Activated T-helper 1 cell treated with anti-CD3 and anti-CD28 coated beads, Interleukin-2, amount 50 U/mL, for 16 hours (primary cell): Measurements from ENCODE around the gene LRRC8E.

ENCODE experiments used
- DNase-seq, 2 donors: peaks; one replicate each; pipeline ENCODE4 v3.0.0-alpha.2; 2020; ENCODE audit warnings: low read depth in 1 of 2, low spot score in 1 of 2

LRRC8E gene

DNA sequence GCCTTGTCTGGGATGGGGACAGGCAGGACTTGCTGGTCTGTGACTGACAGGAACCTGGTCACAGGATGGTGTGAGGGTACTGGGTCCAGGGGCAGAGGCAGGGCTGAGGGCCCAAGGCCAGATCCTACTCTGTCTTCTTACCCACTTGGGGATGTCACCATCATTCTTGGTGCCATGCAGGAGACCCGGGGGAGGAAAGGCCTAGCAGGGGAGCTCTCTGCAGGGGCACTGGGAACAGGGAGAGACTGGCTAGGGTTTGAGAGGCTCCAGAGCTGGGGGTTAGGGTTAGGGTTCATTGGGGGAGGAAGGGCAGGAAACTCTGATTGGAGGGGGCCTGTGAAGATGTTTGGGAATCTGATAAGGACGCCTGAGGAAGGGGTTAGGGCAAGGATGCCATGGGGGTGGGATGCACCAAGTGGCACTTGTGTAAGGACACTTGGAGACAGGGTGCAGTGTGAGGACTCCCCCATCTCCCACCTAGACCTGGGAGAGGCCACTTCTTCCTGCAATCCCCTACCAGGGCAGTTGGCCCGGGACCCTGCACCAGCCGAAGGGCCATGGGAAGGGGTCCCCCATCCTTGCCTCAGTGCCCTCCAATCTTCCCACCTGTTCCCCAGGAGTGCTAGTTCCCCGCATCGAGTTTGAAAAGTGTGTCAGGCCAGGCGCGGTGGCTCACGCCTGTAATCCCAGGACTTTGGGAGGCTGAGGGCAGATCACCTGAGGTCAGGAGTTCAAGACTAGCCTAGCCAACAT lies 21.0 kb upstream of the LRRC8E start:
- DNase-seq: no peak

- DNase-seq: no peak
These were observed 20.0 kb upstream of the LRRC8E start for GRCh38 chr19:7868326-7868670.

DNA sequence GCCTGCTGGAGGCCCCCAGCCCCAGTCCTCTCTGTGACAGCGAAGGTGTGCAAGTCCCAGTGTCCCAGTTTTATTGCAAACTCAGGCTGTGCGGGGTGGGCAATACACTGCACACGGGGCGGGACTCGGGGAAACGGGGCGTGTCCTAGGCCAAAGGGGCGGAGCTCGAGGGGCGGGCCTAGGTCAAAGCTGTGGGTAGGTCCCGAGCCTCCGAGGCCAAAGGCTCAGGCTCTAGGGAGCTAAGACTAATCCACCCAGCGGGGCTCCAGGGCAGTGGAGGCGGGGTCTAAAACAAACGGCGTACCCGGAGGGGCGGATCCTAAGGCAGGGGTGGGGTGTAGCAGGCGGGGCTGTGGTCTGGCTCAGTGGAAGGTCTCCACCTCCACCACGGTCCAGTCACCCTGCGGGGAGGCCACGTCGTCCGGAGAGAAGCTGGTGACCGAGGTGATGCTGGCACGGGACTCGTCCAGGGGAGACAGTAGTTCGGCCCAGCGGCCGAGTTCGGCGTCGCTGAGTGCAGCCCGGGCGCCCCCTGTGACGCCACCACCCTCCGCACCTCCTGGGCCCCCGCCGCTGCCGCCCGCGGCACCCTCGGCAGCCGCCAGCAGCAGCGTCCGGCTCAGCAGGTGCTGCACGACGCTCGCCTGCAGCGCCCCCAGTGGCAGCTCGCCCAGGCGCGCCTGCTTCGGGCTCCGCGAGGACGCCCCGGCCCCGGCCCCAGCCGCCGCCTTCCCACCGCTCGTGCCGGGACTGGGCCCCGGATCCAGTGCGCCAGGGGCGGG lies 19.4 kb upstream of the LRRC8E start:
- peak; percentile 64 to 71 for DNase-seq

- peak; percentile 65 to 73 for DNase-seq
These were observed 18.8 kb upstream of the LRRC8E start for GRCh38 chr19:7869453-7869909.

DNA sequence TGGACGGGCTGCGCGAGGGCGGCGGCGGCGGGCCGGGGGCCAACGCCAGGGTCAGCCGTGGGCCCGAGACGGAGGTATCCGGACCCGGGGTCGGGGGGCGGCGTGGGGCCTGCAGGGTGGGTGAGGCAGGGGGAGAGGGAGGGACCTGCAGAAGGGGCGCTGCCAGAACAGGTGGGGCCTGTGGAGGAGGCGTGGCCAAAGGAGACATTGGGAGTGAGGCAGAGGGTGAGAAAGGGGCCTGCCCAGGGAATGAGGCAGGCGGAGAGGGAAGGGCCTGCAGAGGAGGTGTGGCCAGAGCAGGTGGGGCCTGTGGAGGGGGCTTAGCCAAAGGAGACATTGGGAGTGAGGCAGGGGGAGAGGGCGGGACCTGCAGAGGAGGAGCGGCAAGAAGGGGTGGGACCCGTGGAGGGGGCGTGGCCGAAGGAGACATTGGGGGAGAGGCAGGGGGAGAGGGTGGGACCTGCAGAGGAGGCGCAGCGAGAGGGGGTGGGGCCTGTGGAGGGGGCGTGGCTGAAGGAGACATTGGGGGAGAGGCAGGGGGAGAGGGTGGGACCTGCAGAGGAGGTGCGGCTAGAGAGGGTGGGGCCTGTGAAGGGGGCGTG lies 18.3 kb upstream of the LRRC8E start:
- no peak for DNase-seq

GRCh38 chr19:7870571-7871436 lies 17.5 kb upstream of the LRRC8E start:
- DNase-seq: no peak

GRCh38 chr19:7871437-7872305 lies 16.6 kb upstream of the LRRC8E start:
- DNase-seq: peak; percentile 47 to 65

- no peak for DNase-seq
These were observed 15.8 kb upstream of the LRRC8E start for GRCh38 chr19:7872306-7873204.

DNA sequence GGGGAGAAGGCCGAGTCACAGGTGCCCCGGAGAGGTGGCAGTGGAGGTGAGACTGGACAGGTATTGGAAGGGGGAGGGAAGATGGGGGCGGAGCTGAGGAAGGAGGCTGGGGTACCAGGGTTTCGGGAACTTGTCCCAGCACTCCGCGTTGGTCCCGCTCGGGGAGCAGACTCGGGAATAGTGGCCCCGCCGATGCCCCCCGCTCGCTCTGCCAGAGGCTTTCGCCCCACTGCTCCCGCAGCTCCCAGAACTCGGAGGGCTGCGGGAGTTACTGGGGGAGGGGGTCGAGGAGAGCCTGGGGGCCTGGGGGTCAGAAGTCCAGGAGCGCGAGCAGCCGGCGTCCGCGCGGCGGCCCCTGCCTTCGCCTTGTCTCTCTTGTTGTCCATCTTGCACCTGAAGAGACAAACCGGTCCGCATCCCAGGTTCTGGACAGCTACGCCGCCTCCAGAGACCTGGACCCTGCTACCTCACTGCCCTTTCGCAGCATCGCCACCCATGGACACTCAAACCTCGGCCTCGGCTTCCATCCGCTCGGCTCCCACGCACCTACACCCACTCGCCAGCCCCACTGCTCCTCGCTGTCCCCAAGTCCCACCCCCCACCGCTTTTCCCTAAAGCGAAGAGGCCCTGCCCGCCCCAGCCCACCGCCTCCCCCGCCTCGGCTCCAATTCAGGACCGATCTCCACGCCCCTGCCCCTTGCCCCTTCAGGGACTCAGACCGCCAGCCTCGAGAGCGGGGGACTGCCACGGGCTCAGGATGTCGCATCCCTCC lies 14.8 kb upstream of the LRRC8E start:
- DNase-seq: no peak

DNA sequence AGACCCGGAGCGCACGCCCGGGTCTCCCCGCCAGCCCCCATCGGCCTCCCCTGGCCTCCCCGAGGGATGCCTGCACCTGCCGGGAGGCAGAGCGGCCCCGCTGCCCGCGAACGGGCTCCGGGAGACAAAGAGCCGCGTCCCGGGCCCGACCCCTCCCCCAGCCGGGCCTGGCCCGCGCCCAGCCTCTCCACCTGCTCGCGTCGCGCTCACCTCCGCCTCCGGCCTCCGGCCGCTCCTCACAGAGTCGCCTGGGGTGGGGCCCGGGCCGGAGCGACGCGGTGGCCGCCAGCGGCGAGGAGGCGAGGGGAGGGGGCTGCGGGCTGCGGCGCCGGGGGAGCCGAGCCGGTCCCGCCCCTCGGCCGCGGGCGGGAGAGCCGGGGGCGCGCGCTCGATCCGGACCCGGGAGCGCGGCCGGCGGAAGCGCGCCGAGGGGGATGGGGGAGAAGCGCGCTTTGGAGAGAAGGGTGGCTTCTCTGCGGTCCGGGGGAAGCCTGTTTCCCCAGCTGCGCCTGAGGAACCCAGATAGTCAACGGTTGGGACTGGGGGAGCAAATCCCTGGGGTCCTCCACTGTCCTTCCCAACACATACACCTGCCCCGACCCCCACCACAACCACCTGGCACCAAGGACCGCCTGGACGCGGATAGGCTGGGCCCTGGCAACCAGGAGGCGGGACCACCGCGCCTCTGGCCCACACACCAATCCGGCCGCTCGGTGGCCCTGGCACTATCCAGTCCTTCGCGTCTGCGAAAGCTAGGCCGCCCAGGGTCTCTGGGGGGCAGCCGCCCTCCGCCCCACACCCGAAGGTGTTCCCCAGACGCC lies 14.0 kb upstream of the LRRC8E start, which contains the start of gene PRR36:
Gene PRR36 (minus strand): TSS at position 315 of the 821 bp plus-strand sequence. CDS start 701 bp downstream, outside the sequence.
- no peak for DNase-seq

DNA sequence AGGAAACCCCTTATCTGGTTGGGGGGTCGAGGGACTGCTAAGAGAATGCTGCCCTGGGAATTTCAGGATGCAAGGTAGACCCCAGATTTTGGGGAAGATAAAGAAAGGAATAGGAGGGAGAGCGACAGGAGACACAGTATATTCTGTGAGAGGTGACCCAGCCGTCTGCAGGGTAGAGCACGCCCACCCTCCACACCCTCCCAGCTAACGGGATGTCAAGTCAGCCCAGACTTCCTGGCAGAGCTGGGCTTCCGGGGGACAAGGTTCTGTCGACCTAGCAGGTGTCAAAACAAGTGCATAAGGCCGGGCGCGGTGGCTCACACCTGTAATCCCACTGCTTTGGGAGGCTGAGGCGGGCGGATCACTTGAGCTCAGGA lies 13.4 kb upstream of the LRRC8E start:
- no peak for DNase-seq

DNA sequence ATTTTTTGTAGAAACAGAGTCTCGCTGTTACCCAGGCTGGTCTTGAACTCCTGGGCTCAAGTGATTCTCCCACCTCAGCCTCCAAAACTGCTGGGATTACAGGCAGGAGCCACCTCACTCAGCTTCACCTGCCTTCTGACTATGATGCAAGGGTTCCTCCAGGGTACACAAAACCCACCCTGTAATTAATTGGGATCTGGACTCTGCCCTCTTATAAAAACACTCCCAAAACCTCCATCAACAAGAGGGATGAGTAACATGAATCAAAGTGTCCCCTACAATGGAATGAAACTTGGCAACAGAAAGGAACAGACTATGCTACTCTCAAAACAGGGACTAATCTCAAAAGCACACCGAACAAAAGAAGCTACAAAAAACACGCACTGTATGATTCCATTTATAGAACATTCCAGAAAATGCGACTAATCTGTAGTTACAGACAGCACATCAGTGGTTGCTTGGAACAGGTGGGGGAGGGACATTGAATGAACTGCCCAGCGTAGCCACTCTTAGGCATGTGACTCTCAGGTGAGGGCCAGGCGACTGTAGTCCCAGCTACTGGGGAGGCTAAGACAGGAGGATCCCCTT lies 11.0 kb upstream of the LRRC8E start:
- DNase-seq: no peak

DNA sequence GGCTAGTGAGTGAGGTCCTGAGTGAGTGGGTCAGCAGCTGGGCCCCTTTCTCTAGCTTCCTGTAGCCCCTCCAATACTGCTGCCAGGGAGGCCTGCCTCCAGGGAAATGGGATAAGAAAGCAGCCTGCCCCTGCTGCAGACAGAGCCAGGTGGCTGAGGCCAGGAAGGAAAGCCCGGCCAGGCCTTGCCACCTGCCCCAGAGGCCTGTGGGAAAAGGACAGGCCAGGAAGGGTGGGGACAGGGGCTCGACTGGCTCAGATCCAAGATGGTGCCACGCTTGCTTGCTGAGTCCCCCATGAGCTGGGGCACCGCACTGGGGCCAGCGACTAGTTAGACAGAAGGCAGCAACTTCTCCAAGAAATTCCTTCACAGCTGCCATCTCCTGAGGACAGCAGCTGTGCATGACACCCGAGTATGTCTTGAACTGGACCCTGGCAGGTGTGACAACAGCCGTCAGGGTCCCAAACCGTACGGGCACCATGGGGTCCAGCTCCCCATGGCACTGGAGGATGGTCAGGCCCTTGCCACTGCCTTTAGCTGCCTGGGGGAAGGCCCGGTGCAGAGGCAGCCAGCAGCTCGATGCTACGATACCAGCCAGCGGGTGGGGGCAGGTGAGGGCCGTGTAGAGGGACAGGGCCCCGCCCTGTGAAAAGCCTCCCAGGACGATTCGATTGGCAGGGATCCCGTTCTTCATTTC lies 9.1 kb upstream of the LRRC8E start:
- DNase-seq: no peak

- no peak for DNase-seq
These were observed 8.5 kb upstream of the LRRC8E start for GRCh38 chr19:7879836-7880235.

DNA sequence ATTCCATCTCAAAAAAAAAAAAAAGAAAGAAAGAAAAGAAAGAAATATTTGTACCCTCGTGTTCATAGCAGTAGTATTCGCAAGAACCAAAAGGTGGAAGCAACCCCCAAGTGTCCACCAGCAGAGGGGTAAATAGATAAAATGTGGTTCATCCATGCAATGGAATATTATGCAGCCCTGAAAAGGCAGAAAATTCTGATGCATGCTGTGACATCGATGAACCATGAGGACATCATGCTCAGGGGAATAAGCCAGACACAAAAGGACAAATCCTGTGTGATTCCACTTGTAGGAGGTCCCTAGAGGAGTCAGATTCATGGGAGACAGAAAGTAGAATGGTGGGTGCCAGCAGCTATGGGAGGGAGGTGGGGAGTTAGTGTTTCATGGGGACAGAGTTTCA lies 6.4 kb upstream of the LRRC8E start:
- no peak for DNase-seq

GRCh38 chr19:7883105-7883504 lies 5.2 kb upstream of the LRRC8E start:
- DNase-seq: no peak
